Measurements from ENCODE around the gene ALK. TPM values are rescaled to one million over a fixed set of nuclear protein-coding genes. Genes with fewer than 3 reads are reported as not detected.

The ALK gene
- polyA plus RNA-seq, 2 of the 4 experiments (the other 2 are of a cell fraction) = not detected

GRCh38 chr2:29582062-29582461 lies 339.3 kb downstream of the ALK start:
- CTCF ChIA-PET = no interaction called here
- DNase-seq (ENCODE audit: low read depth in 1 of 2, low spot score in 1 of 2) = no peak

GRCh38 chr2:29580223-29580622 lies 341.2 kb downstream of the ALK start:
- no peak overlapping the region for H3K4me3 ChIP-seq
- DNase-seq (ENCODE audit: low read depth in 1 of 2, low spot score in 1 of 2) = no peak
- CTCF ChIA-PET = interaction anchor here (1.3 kb wide), 1 partner anchor 19 kb away, joined by 3 read pairs; no protein-coding TSS in a partner anchor
- H3K27ac ChIP-seq = no peak overlapping the region
- POLR2A ChIA-PET = no interaction called here
- H3K4me1 ChIP-seq = no peaks in the 10 kb centered on the region
- no peak for FAIRE-seq
- ATAC-seq = no peak
- 53% methylated on average over 11 of the region's 11 CpGs for WGBS (ENCODE audit: missing lambda C conversion rate)
- TF ChIP-seq MAZ (IDR thresholded peaks at IDR 0.05; ENCODE audit: borderline replicate concordance, low read depth, low read length) (no peak), NR3C1 (IDR thresholded peaks at IDR 0.05) (no peak), SMC3 (IDR thresholded peaks at IDR 0.05) (no peak), POLR2A (IDR thresholded peaks at IDR 0.05; ENCODE audit: low read length) (no peak), USF2 (IDR thresholded peaks at IDR 0.05) (no peak), NFE2L2 (conservative IDR thresholded peaks at IDR 0.05; ENCODE audit: low read length) (no peak), RFX5 (IDR thresholded peaks at IDR 0.05) (no peak), HES2 (IDR thresholded peaks at IDR 0.05) (no peak)
- H3K9me3 ChIP-seq = no peaks in the 10 kb centered on the region
- no peak overlapping the region for H3K4me2 ChIP-seq

More at GRCh38 chr2:29582062-29582461, 339.3 kb downstream of the ALK start:
- Histone ChIP-seq H3K4me2 (no peak overlapping the region), H3K4me1 (no peaks in the 10 kb centered on the region), H3K9me3 (no peaks in the 10 kb centered on the region), H3K4me3 (no peak overlapping the region), H3K27ac (no peak overlapping the region)
- no peak for FAIRE-seq
- TF ChIP-seq RCOR1 (IDR thresholded peaks at IDR 0.05; ENCODE audit: low read depth, low read length) (no peak), HOXA7 (CRISPR knock-in tag; IDR thresholded peaks at IDR 0.05) (no peak)
- POLR2A ChIA-PET = no interaction called here
- 4% methylated on average over 2 of the region's 2 CpGs for WGBS (ENCODE audit: missing lambda C conversion rate)
- ATAC-seq = no peak

GRCh38 chr2:29579495-29580169 lies 341.8 kb downstream of the ALK start:
- ChIA-PET CTCF (interaction anchor here (0.6 to 1.3 kb wide), 4 partner anchors 8 to 621 kb away, joined by 3 read pairs; no protein-coding TSS in a partner anchor), POLR2A (no interaction called here)
- FAIRE-seq (no peak), ATAC-seq (no peak), DNase-seq (ENCODE audit: low read depth in 1 of 2, low spot score in 1 of 2) (no peak)
- H3K4me1 ChIP-seq = no peaks in the 10 kb centered on the region
- no peaks in the 10 kb centered on the region for H3K9me3 ChIP-seq
- H3K4me2 ChIP-seq = no peak overlapping the region
- TF ChIP-seq EHMT2 (IDR thresholded peaks at IDR 0.05; ENCODE audit: low read depth) (no peak), SREBF2 (IDR thresholded peaks at IDR 0.05) (no peak), E2F6 (IDR thresholded peaks at IDR 0.05; ENCODE audit: borderline replicate concordance, low read depth) (no peak), ZSCAN20 (CRISPR knock-in tag; IDR thresholded peaks at IDR 0.05) (no peak), EP300 (IDR thresholded peaks at IDR 0.05) (no peak), KDM5A (IDR thresholded peaks at IDR 0.05) (no peak), REST (IDR thresholded peaks at IDR 0.05) (no peak), MAFK (IDR thresholded peaks at IDR 0.05; ENCODE audit: partially characterized antibody) (peak; percentile 94)
- H3K27ac ChIP-seq = no peak overlapping the region
- WGBS (ENCODE audit: missing lambda C conversion rate) = 11% methylated on average over 8 of the region's 8 CpGs
- H3K4me3 ChIP-seq = no peak overlapping the region

All from A549 (cell line).